ENCODE results near the gene PYY. TPM values are rescaled to one million over a fixed set of nuclear protein-coding genes. Genes with fewer than 3 reads are reported as not detected.

PYY gene
- total and polyA plus RNA-seq, 4 donors, result 0.05 to 0.25 TPM; not detected in 2

- DNase-seq (peak in 2 of 3 donors; percentile 10 to 33), ATAC-seq (ENCODE audit: insufficient read depth, low FRiP score) (no peak)
- Histone ChIP-seq H3K4me3 (no peak overlapping the region), H3K36me3 (ENCODE audit: control insufficient read depth in 4 of 4, insufficient read depth in 4 of 4, low read length in 4 of 4) (no peaks in the 10 kb centered on the region), H3K27ac (ENCODE audit: low read depth in 1 of 2, low read length in 1 of 2) (no peak overlapping the region), H3K27me3 (ENCODE audit: control insufficient read depth in 3 of 3, insufficient read depth in 3 of 3, low read length in 2 of 3) (peaks cover 0 to 43% (median 33%) of the 10 kb centered on the region in 3 donors), H3K9ac (ENCODE audit: insufficient read depth in 1 of 2, low read length in 2 of 2) (no peak overlapping the region), H3K4me1 (ENCODE audit: control insufficient read depth in 5 of 5, insufficient read depth in 5 of 5, low read length in 5 of 5) (peaks cover 0 to 8% (median 5%) of the 10 kb centered on the region in 5 donors), H3K9me3 (ENCODE audit: control insufficient read depth in 4 of 4, insufficient read depth in 3 of 4, low read length in 3 of 4) (peaks cover 0 to 4% (median 0%) of the 10 kb centered on the region in 4 donors)
- WGBS, 2 donors, result 8 to 11% methylated on average over 74 to 82 of the region's 82 CpGs
- TF ChIP-seq CTCF (IDR thresholded peaks at IDR 0.05; ENCODE audit: control extremely low read depth, extremely low read depth), result no peak
These were observed 745 bp downstream of the PYY start for GRCh38 chr17:43952724-43953666.

GRCh38 chr17:43952351-43952723, 1.4 kb downstream of the PYY start:
- no peak for ATAC-seq (ENCODE audit: insufficient read depth, low FRiP score)
- H3K27ac ChIP-seq (ENCODE audit: low read depth in 1 of 2, low read length in 1 of 2), result no peak overlapping the region
- H3K9me3 ChIP-seq (ENCODE audit: control insufficient read depth in 4 of 4, insufficient read depth in 3 of 4, low read length in 3 of 4), result peaks cover 0 to 4% (median 0%) of the 10 kb centered on the region in 4 donors
- peaks cover 0 to 43% (median 33%) of the 10 kb centered on the region in 3 donors for H3K27me3 ChIP-seq (ENCODE audit: control insufficient read depth in 3 of 3, insufficient read depth in 3 of 3, low read length in 2 of 3)
- no peaks in the 10 kb centered on the region for H3K36me3 ChIP-seq (ENCODE audit: control insufficient read depth in 4 of 4, insufficient read depth in 4 of 4, low read length in 4 of 4)
- TF ChIP-seq CTCF (IDR thresholded peaks at IDR 0.05; ENCODE audit: control extremely low read depth, extremely low read depth), result no peak
- no peak overlapping the region for H3K4me3 ChIP-seq
- H3K4me1 ChIP-seq (ENCODE audit: control insufficient read depth in 5 of 5, insufficient read depth in 5 of 5, low read length in 5 of 5), result peaks cover 0 to 8% (median 5%) of the 10 kb centered on the region in 5 donors
- no peak overlapping the region for H3K9ac ChIP-seq (ENCODE audit: insufficient read depth in 1 of 2, low read length in 2 of 2)
- 26 to 49% methylated on average over 19 of the region's 19 CpGs for WGBS, 2 donors
- peak; percentile 28 to 61 (median 58) for DNase-seq

- H3K9ac ChIP-seq (ENCODE audit: insufficient read depth in 1 of 2, low read length in 2 of 2), result no peak overlapping the region
- H3K27me3 ChIP-seq (ENCODE audit: control insufficient read depth in 3 of 3, insufficient read depth in 3 of 3, low read length in 2 of 3), result peaks cover 0 to 43% (median 33%) of the 10 kb centered on the region in 3 donors
- peaks cover 0 to 4% (median 0%) of the 10 kb centered on the region in 4 donors for H3K9me3 ChIP-seq (ENCODE audit: control insufficient read depth in 4 of 4, insufficient read depth in 3 of 4, low read length in 3 of 4)
- DNase-seq (peak in 1 of 3 donors; percentile 7), ATAC-seq (ENCODE audit: insufficient read depth, low FRiP score) (no peak)
- H3K4me1 ChIP-seq (ENCODE audit: control insufficient read depth in 5 of 5, insufficient read depth in 5 of 5, low read length in 5 of 5), result peaks cover 0 to 8% (median 5%) of the 10 kb centered on the region in 5 donors
- WGBS, 2 donors, result 74 to 80% methylated on average over 4 of the region's 4 CpGs
- H3K36me3 ChIP-seq (ENCODE audit: control insufficient read depth in 4 of 4, insufficient read depth in 4 of 4, low read length in 4 of 4), result no peaks in the 10 kb centered on the region
- TF ChIP-seq CTCF (IDR thresholded peaks at IDR 0.05; ENCODE audit: control extremely low read depth, extremely low read depth), result no peak
- H3K4me3 ChIP-seq, result no peak overlapping the region
- no peak overlapping the region for H3K27ac ChIP-seq (ENCODE audit: low read depth in 1 of 2, low read length in 1 of 2)
These were observed 2.0 kb downstream of the PYY start for GRCh38 chr17:43951750-43952149.

Data from lung (tissue), 12 donors.